K562 (cell line): Measurements from ENCODE around the gene NOSTRIN. TPM values are rescaled to one million over a fixed set of nuclear protein-coding genes. Genes with fewer than 3 reads are reported as not detected.

Experiments
- CEBPG ChIP-seq, 3 experiments: fragments of 200-800 bp in 1 of 3; sonication (Bioruptor generic) in 1 of 3; sonication (generic) in 1 of 3; formaldehyde crosslinking in 1 of 3; IDR thresholded peaks in 2 of 3; conservative IDR thresholded peaks in 1 of 3; 2 replicates each; pipeline versions ENCODE4 v1.6.1 to v1.8.0; 2016 to 2022; ENCODE audit warnings: missing compliant biosample characterization in 2 of 3, missing genetic modification characterization in 2 of 3, mild to moderate bottlenecking in 1 of 3, missing genetic modification reagents in 1 of 3
- ETS2 ChIP-seq: IDR thresholded peaks from 2 replicates; pipeline ENCODE4 v1.6.1; 2016; ENCODE audit warnings: borderline replicate concordance, missing genetic modification characterization, mild to moderate bottlenecking, moderate library complexity, missing compliant biosample characterization; ENCODE audit not compliant: poor library complexity, severe bottlenecking
- JUN ChIP-seq, 2 experiments: sonication (generic) in 1 of 2; formaldehyde crosslinking in 1 of 2; IDR thresholded peaks; 2 replicates each; pipeline versions ENCODE4 v1.6.1 to v1.8.0; 2012 to 2022; ENCODE audit warnings: borderline replicate concordance in 2 of 2, mild to moderate bottlenecking in 2 of 2, improper control_type of control experiment in 1 of 2, low read depth in 1 of 2, low read length in 1 of 2, missing genetic modification reagents in 1 of 2
- MECOM ChIP-seq: fragments of 250-450 bp; sonication (Bioruptor Pico); IDR thresholded peaks from 2 replicates; pipeline ENCODE4 v1.8.0; 2022; ENCODE audit warnings: inconsistent platforms
- NFYB ChIP-seq: IDR thresholded peaks from 2 replicates; pipeline ENCODE4 v1.6.1; 2011; ENCODE audit warnings: mild to moderate bottlenecking, moderate library complexity; ENCODE audit not compliant: insufficient read length; ENCODE audit errors: extremely low read depth
- NR2C2 ChIP-seq, 2 experiments: fragments of 200-800 bp in 1 of 2; sonication (Bioruptor generic) in 1 of 2; sonication (generic) in 1 of 2; formaldehyde crosslinking in 1 of 2; IDR thresholded peaks; 2 replicates each; pipeline versions ENCODE4 v1.6.1 to v1.8.0; 2016 to 2022; ENCODE audit warnings: mild to moderate bottlenecking in 1 of 2, missing compliant biosample characterization in 1 of 2, missing genetic modification characterization in 1 of 2, missing genetic modification reagents in 1 of 2
- RAD21 ChIP-seq, 2 experiments: fragments of 250-450 bp in 1 of 2; fragments of 450-650 bp in 1 of 2; sonication (Bioruptor Pico) in 1 of 2; formaldehyde crosslinking in 1 of 2; IDR thresholded peaks in 1 of 2; conservative IDR thresholded peaks in 1 of 2; 2 replicates each; pipeline versions ENCODE4 v1.4.0 to v1.8.0; 2020 to 2022; ENCODE audit warnings: mild to moderate bottlenecking in 2 of 2, moderate library complexity in 1 of 2
- SIX5 ChIP-seq, 2 experiments: IDR thresholded peaks; 2 replicates each; pipeline ENCODE4 v1.6.1; 2011; ENCODE audit warnings: low read length in 2 of 2, borderline replicate concordance in 1 of 2, low read depth in 1 of 2, mild to moderate bottlenecking in 1 of 2, moderate library complexity in 1 of 2; ENCODE audit not compliant: insufficient read depth in 1 of 2
- XRCC5 ChIP-seq: fragments of 200-400 bp; formaldehyde crosslinking; IDR thresholded peaks from 2 replicates; pipeline ENCODE4 v1.6.1; 2017; ENCODE audit warnings: low read depth, mild to moderate bottlenecking, low read length
- ZBTB49 ChIP-seq: sonication (generic); formaldehyde crosslinking; IDR thresholded peaks from 2 replicates; pipeline ENCODE4 v1.8.0; 2022; ENCODE audit warnings: missing genetic modification reagents, mild to moderate bottlenecking, borderline replicate concordance
- ZNF175 ChIP-seq: fragments of 200-800 bp; sonication (Bioruptor generic); IDR thresholded peaks from 2 replicates; pipeline ENCODE4 v1.6.1; 2016; ENCODE audit warnings: low read depth, mild to moderate bottlenecking, missing genetic modification characterization, missing compliant biosample characterization
- ZNF384 ChIP-seq: IDR thresholded peaks from 2 replicates; pipeline ENCODE4 v1.6.1; 2012; ENCODE audit warnings: low read depth, low read length, improper control_type of control experiment
- ZNF507 ChIP-seq: conservative IDR thresholded peaks from 2 replicates; pipeline ENCODE4 v1.6.1; 2017; ENCODE audit warnings: missing genetic modification characterization, missing compliant biosample characterization
- ZNF592 ChIP-seq: fragments of 450-650 bp; IDR thresholded peaks from 2 replicates; pipeline ENCODE4 v1.6.1; 2017; ENCODE audit warnings: antibody characterized with exemption, mild to moderate bottlenecking
- ZNF79 ChIP-seq: fragments of 250-450 bp; sonication (Bioruptor Pico); IDR thresholded peaks from 2 replicates; pipeline ENCODE4 v1.4.0; 2020; ENCODE audit warnings: low read depth, mild to moderate bottlenecking, moderate library complexity
- polyA plus RNA-seq, 8 experiments: library from polyadenylated mRNA; depleted of rRNA in 4 of 8; stranded (reverse) in 5 of 8; unstranded in 3 of 8; fragments of >200 nt; fragmentation: Nextera tagmentation in 2 of 8; fragmentation: Illumina TruSeq in 1 of 8; extraction: Ambion mirVana in 2 of 8; extraction: Trizol in 1 of 8; gene quantifications; 2 replicates each; pipeline versions ENCODE4 v1.2.1 to v1.2.3, GENCODE V29; 2011 to 2014; ENCODE audit warnings: inconsistent platforms in 1 of 8, missing spikeins in 1 of 8
- total RNA-seq, 7 experiments: library from RNA; depleted of rRNA in 6 of 7; stranded (reverse); fragments of >200 nt in 6 of 7; fragmentation: Illumina TruSeq in 2 of 7; extraction: Trizol in 2 of 7; gene quantifications; 2 replicates each; pipeline versions ENCODE4 v1.2.1 to v1.2.3, GENCODE V29; 2011 to 2021; ENCODE audit warnings: low replicate concordance in 1 of 7
- TF ChIP-seq, protein P1 (sequence below): sonication (generic); formaldehyde crosslinking; IDR thresholded peaks from 2 replicates; pipeline ENCODE4 v1.8.0; 2022; ENCODE audit warnings: mild to moderate bottlenecking, missing genetic modification reagents

Gene NOSTRIN
- total and polyA plus RNA-seq, 9 of the 15 experiments (the other 6 are each of a cell fraction or from before 2014, with no cell fraction given), result 26.7 to 82.9 (median 56.3) TPM

GRCh38 chr2:168851674-168852320 lies 49.4 kb downstream of the NOSTRIN start (continued):
- TF ChIP-seq ZNF384 (peak; percentile 31; the same call in 1 of the 2 replicates), NFYB (no peak), NR2C2 (CRISPR knock-in tag; IDR thresholded peaks at IDR 0.05) (no peak), NR2C2 (tag; IDR thresholded peaks at IDR 0.05) (no peak; the same call in 1 of the 2 replicates), ZNF507 (tag) (no peak), ZNF175 (CRISPR knock-in tag) (peak; percentile 63; the same call in 1 of the 2 replicates), RAD21 (CRISPR knock-in tag; conservative IDR thresholded peaks at IDR 0.05 in 1 of 2, IDR thresholded peaks at IDR 0.05 in 1 of 2) (peak in 1 of 2 experiments; percentile 39; a peak in 2 of 4 replicates), CEBPG (CRISPR knock-in tag; IDR thresholded peaks at IDR 0.05) (no peak), CEBPG (tag; conservative IDR thresholded peaks at IDR 0.05 in 1 of 2, IDR thresholded peaks at IDR 0.05 in 1 of 2) (no peak), ZBTB49 (CRISPR knock-in tag) (no peak), ETS2 (no peak), XRCC5 (no peak), JUN (IDR thresholded peaks at IDR 0.05; ENCODE audit: borderline replicate concordance, low read depth, low read length) (peak; percentile 95), JUN (CRISPR knock-in tag; IDR thresholded peaks at IDR 0.05; ENCODE audit: borderline replicate concordance) (no peak), SIX5 (IDR thresholded peaks at IDR 0.05; ENCODE audit: borderline replicate concordance in 1 of 2, insufficient read depth in 1 of 2, low read depth in 1 of 2, low read length in 2 of 2) (no peak), MECOM (CRISPR knock-in tag) (peak; percentile 85), ZNF592 (peak; percentile 68), ZNF79 (CRISPR knock-in tag) (no peak)
- TF ChIP-seq, protein P1, sequence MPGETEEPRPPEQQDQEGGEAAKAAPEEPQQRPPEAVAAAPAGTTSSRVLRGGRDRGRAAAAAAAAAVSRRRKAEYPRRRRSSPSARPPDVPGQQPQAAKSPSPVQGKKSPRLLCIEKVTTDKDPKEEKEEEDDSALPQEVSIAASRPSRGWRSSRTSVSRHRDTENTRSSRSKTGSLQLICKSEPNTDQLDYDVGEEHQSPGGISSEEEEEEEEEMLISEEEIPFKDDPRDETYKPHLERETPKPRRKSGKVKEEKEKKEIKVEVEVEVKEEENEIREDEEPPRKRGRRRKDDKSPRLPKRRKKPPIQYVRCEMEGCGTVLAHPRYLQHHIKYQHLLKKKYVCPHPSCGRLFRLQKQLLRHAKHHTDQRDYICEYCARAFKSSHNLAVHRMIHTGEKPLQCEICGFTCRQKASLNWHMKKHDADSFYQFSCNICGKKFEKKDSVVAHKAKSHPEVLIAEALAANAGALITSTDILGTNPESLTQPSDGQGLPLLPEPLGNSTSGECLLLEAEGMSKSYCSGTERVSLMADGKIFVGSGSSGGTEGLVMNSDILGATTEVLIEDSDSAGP (CRISPR knock-in tag), result no peak
